Measurements from ENCODE around the gene USP6NL.

DNA sequence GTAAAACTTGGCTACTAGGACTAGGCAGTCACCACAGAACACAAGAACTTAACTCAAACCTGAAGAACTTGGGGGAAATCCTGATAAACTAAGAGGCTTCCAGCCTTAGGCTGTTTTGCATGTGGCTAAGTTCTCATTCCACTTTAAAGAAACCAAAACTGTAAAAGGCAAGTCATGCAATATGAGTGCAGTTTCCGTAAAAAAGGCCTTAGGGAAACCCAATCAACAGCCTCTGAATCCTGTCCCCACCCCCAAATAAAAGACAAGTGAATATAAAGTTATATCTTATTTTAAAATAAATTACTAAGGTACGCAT is 95.1 kb downstream of the USP6NL start:
- TF ChIP-seq, protein P1, sequence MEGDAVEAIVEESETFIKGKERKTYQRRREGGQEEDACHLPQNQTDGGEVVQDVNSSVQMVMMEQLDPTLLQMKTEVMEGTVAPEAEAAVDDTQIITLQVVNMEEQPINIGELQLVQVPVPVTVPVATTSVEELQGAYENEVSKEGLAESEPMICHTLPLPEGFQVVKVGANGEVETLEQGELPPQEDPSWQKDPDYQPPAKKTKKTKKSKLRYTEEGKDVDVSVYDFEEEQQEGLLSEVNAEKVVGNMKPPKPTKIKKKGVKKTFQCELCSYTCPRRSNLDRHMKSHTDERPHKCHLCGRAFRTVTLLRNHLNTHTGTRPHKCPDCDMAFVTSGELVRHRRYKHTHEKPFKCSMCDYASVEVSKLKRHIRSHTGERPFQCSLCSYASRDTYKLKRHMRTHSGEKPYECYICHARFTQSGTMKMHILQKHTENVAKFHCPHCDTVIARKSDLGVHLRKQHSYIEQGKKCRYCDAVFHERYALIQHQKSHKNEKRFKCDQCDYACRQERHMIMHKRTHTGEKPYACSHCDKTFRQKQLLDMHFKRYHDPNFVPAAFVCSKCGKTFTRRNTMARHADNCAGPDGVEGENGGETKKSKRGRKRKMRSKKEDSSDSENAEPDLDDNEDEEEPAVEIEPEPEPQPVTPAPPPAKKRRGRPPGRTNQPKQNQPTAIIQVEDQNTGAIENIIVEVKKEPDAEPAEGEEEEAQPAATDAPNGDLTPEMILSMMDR (IDR thresholded peaks at IDR 0.05; ENCODE audit: low read depth, low read length): no peak
- no peak for TF ChIP-seq EZH2phosphoT487 (IDR thresholded peaks at IDR 0.05; ENCODE audit: low read depth)
